Measurements from ENCODE around the gene CHMP5. TPM values are rescaled to one million over a fixed set of nuclear protein-coding genes. Genes with fewer than 3 reads are reported as not detected.

The CHMP5 gene
- total RNA-seq, 1 donor from 2014 or later: 44.2 TPM

- H3K27me3 Mint-ChIP-seq (ENCODE audit: low read depth): no peaks in the 10 kb centered on the region
- no peak overlapping the region for H3K4me3 Mint-ChIP-seq
- no peak for TF ChIP-seq CTCF (conservative IDR thresholded peaks at IDR 0.05)
- H3K27ac Mint-ChIP-seq (ENCODE audit: unreplicated experiment): no peak overlapping the region
- DNase-seq (ENCODE audit: low read depth, low spot score): no peak
- no peaks in the 10 kb centered on the region for H3K9me3 Mint-ChIP-seq
- H3K4me1 Mint-ChIP-seq: no peaks in the 10 kb centered on the region
- peaks cover 5% of the 10 kb centered on the region for H3K36me3 Mint-ChIP-seq (ENCODE audit: low read depth)
Measured at GRCh38 chr9:33277484-33277883, 12.6 kb downstream of the CHMP5 start.

GRCh38 chr9:33285502-33285901, 20.7 kb downstream of the CHMP5 start:
- Mint-ChIP-seq H3K4me1 (peaks cover 10% of the 10 kb centered on the region), H3K27ac (ENCODE audit: unreplicated experiment) (no peak overlapping the region), H3K4me3 (no peak overlapping the region), H3K27me3 (ENCODE audit: low read depth) (no peaks in the 10 kb centered on the region), H3K36me3 (ENCODE audit: low read depth) (no peaks in the 10 kb centered on the region), H3K9me3 (no peaks in the 10 kb centered on the region)
- no peak for TF ChIP-seq CTCF (conservative IDR thresholded peaks at IDR 0.05)
- no peak for DNase-seq (ENCODE audit: low read depth, low spot score)

GRCh38 chr9:33287087-33287490, 22.2 kb downstream of the CHMP5 start:
- Mint-ChIP-seq H3K4me3 (peak overlapping the region; percentile 85), H3K4me1 (peaks cover 20% of the 10 kb centered on the region), H3K27me3 (ENCODE audit: low read depth) (no peaks in the 10 kb centered on the region), H3K9me3 (no peaks in the 10 kb centered on the region), H3K27ac (ENCODE audit: unreplicated experiment) (no peak overlapping the region), H3K36me3 (ENCODE audit: low read depth) (no peaks in the 10 kb centered on the region)
- peak; percentile 71 for TF ChIP-seq CTCF (conservative IDR thresholded peaks at IDR 0.05)
- peak; percentile 37 for DNase-seq (ENCODE audit: low read depth, low spot score)

- DNase-seq (ENCODE audit: low read depth, low spot score): no peak
- no peaks in the 10 kb centered on the region for H3K9me3 Mint-ChIP-seq
- H3K4me1 Mint-ChIP-seq: peaks cover 29% of the 10 kb centered on the region
- H3K27ac Mint-ChIP-seq (ENCODE audit: unreplicated experiment): no peak overlapping the region
- no peaks in the 10 kb centered on the region for H3K27me3 Mint-ChIP-seq (ENCODE audit: low read depth)
- no peaks in the 10 kb centered on the region for H3K36me3 Mint-ChIP-seq (ENCODE audit: low read depth)
- TF ChIP-seq CTCF (conservative IDR thresholded peaks at IDR 0.05): no peak
- peak overlapping the region; percentile 67 for H3K4me3 Mint-ChIP-seq
Measured at GRCh38 chr9:33288235-33288634, 23.4 kb downstream of the CHMP5 start.

- no peak overlapping the region for H3K27ac Mint-ChIP-seq (ENCODE audit: unreplicated experiment)
- H3K9me3 Mint-ChIP-seq: no peaks in the 10 kb centered on the region
- DNase-seq (ENCODE audit: low read depth, low spot score): no peak
- peaks cover 29% of the 10 kb centered on the region for H3K4me1 Mint-ChIP-seq
- no peak overlapping the region for H3K4me3 Mint-ChIP-seq
- TF ChIP-seq CTCF (conservative IDR thresholded peaks at IDR 0.05): no peak
- no peaks in the 10 kb centered on the region for H3K27me3 Mint-ChIP-seq (ENCODE audit: low read depth)
- no peaks in the 10 kb centered on the region for H3K36me3 Mint-ChIP-seq (ENCODE audit: low read depth)
Measured at GRCh38 chr9:33288828-33289483, 24.1 kb downstream of the CHMP5 start.

Data from neural crest cell (in vitro differentiated cells).